Activated gamma-delta T cell treated with anti-CD3 and anti-CD28 coated beads, Interleukin-2, amount 50 U/mL, for 16 hours (primary cell): ENCODE results near the gene OR7G2.
"Not testable (repeated sequence)": the region's sequence is repeated elsewhere in the genome, so short reads cannot be mapped to it uniquely, and the experiment has no call there.

Source experiments
- DNase-seq: peaks from one replicate; pipeline ENCODE4 v3.0.0-alpha.2; 2020; ENCODE audit warnings: low read depth

OR7G2 gene

GRCh38 chr19:9073806-9074205 is 33.5 kb downstream of the OR7G2 start:
- no peak for DNase-seq

- DNase-seq: not testable (repeated sequence)
Measured at GRCh38 chr19:9071720-9072119, 35.6 kb downstream of the OR7G2 start.

GRCh38 chr19:9070066-9070465 is 37.2 kb downstream of the OR7G2 start:
- no peak for DNase-seq

GRCh38 chr19:9065457-9066014 is 41.7 kb downstream of the OR7G2 start:
- DNase-seq: no peak

GRCh38 chr19:9061879-9062278 is 45.4 kb downstream of the OR7G2 start:
- DNase-seq: no peak

GRCh38 chr19:9060564-9061340 is 46.5 kb downstream of the OR7G2 start:
- DNase-seq: no peak

GRCh38 chr19:9058905-9059667 is 48.2 kb downstream of the OR7G2 start:
- DNase-seq: no peak

- no peak for DNase-seq
Measured at GRCh38 chr19:9057505-9058258, 49.6 kb downstream of the OR7G2 start.

GRCh38 chr19:9056131-9056530 is 51.1 kb downstream of the OR7G2 start:
- not testable (repeated sequence) for DNase-seq

- DNase-seq: no peak
Measured at GRCh38 chr19:9054765-9055164, 52.5 kb downstream of the OR7G2 start.

GRCh38 chr19:9054207-9054606 is 53.1 kb downstream of the OR7G2 start:
- no peak for DNase-seq

GRCh38 chr19:9053674-9054073 is 53.6 kb downstream of the OR7G2 start:
- not testable (repeated sequence) for DNase-seq

GRCh38 chr19:9052894-9053293 is 54.4 kb downstream of the OR7G2 start:
- no peak for DNase-seq
